Spleen (tissue), 11 donors: ENCODE measurements around the gene BTC. TPM values are rescaled to one million over a fixed set of nuclear protein-coding genes. Genes with fewer than 3 reads are reported as not detected.
"Not testable (repeated sequence)": the region's sequence is repeated elsewhere in the genome, so short reads cannot be mapped to it uniquely, and the experiment has no call there.

Experiments used
- DNase-seq: peaks from one replicate; pipeline ENCODE4 v3.0.0-alpha.2; 2020
- H3K27ac ChIP-seq, 8 donors: fragments of 200-600 bp; sonication (generic) in 7 of 8; 1 replicate in 4 of 8; 2 replicates in 4 of 8; pipeline versions ENCODE4 v1.5.0 to v1.8.0; 2016 to 2021; ENCODE audit warnings: inconsistent platforms in 4 of 8, mild to moderate bottlenecking in 4 of 8, moderate library complexity in 1 of 8
- H3K27me3 ChIP-seq, 7 donors: fragments of 200-600 bp; sonication (generic) in 6 of 7; replicated peaks in 1 of 7; 1 replicate in 4 of 7; 2 replicates in 3 of 7; pipeline versions ENCODE4 v1.5.0 to v1.8.0; 2016 to 2021; ENCODE audit warnings: inconsistent platforms in 3 of 7, mild to moderate bottlenecking in 1 of 7
- H3K36me3 ChIP-seq, 6 donors: fragments of 200-600 bp; sonication (generic) in 5 of 6; 1 replicate in 4 of 6; 2 replicates in 2 of 6; pipeline versions ENCODE4 v1.5.0 to v1.8.0; 2016 to 2021; ENCODE audit warnings: inconsistent platforms in 2 of 6
- H3K4me1 ChIP-seq, 6 donors: fragments of 200-600 bp; sonication (generic) in 5 of 6; 1 replicate in 3 of 6; 2 replicates in 3 of 6; pipeline versions ENCODE4 v1.5.0 to v1.8.0; 2016 to 2021; ENCODE audit warnings: inconsistent platforms in 3 of 6
- H3K4me3 ChIP-seq, 8 donors: fragments of 200-600 bp; sonication (generic) in 7 of 8; 1 replicate in 4 of 8; 2 replicates in 4 of 8; pipeline versions ENCODE4 v1.5.0 to v1.8.0; 2016 to 2021; ENCODE audit warnings: inconsistent platforms in 4 of 8, mild to moderate bottlenecking in 4 of 8, moderate library complexity in 2 of 8
- H3K9me3 ChIP-seq, 8 donors: fragments of 200-600 bp; sonication (generic) in 7 of 8; 1 replicate in 4 of 8; 2 replicates in 4 of 8; pipeline versions ENCODE4 v1.5.0 to v1.8.0; 2016 to 2021; ENCODE audit warnings: inconsistent platforms in 4 of 8
- POLR2A ChIP-seq, 3 donors: fragments of 450-650 bp; IDR thresholded peaks; one replicate each; pipeline ENCODE4 v1.5.1; 2017; ENCODE audit warnings: antibody characterized with exemption in 3 of 3, mild to moderate bottlenecking in 1 of 3
- POLR2AphosphoS5 ChIP-seq, 3 donors: sonication (generic); formaldehyde crosslinking; IDR thresholded peaks; one replicate each; pipeline ENCODE4 v1.5.1; 2017; ENCODE audit warnings: antibody characterized with exemption in 3 of 3
- WGBS, 5 donors: extraction: QIAGEN DNeasy Blood & Tissue Kit in 3 of 5; methylation state at CpG; one replicate each; pipeline versions ENCODE4 v1.1.5 to v1.1.7; 2013 to 2018; 5-methylcytosine and 5-hydroxymethylcytosine counted together
- intact Hi-C: fragments of 100-400 bp; cut with DNase I; formaldehyde crosslinking; loops from one replicate; pipeline ENCODE4 v1.15.0; 2023; ENCODE audit warnings: low total_unique reads
- polyA plus RNA-seq, 3 donors: library from polyadenylated mRNA; stranded (reverse); fragments of 200-250 nt; gene quantifications; one replicate each; pipeline ENCODE4 v1.2.1, GENCODE V29; 2013
- total RNA-seq, 7 donors: library from RNA; depleted of rRNA in 3 of 7; stranded (reverse); fragments of >200 nt in 3 of 7; fragmentation: NEBNext Ultra II Directional in 4 of 7; extraction: Animal tissue kit (Norgen Biotek cat#: 25700) in 4 of 7; gene quantifications; one replicate each; pipeline versions ENCODE4 v1.1.0 to v1.2.1, GENCODE V29; 2016 to 2021
- TF ChIP-seq, protein P1 (sequence below), 11 experiments: fragments of 200-600 bp in 7 of 11; fragments of 450-650 bp in 4 of 11; sonication (generic) in 4 of 11; IDR thresholded peaks in 8 of 11; conservative IDR thresholded peaks in 3 of 11; 1 replicate in 7 of 11; 2 replicates in 4 of 11; pipeline versions ENCODE4 v1.4.0 to v1.8.0; 2016 to 2021; ENCODE audit warnings: antibody characterized with exemption in 11 of 11, inconsistent platforms in 4 of 11, mild to moderate bottlenecking in 1 of 11
- donor health status: healthy with polysubstance abuse.
- donor health status: DM: no; HTN: no; CAD: no; lungs with moderate emphysema.
- donor health status: DM: no; HTN: no; CAD: no.
- donor health status: Bipolar disorder and iron deficiency.
- donor health status: healthy.
- donor health status: DM: no; HTN: no; CAD: no.
- donor health status: DM: yes; HTN: yes; CAD: no.

Gene BTC
- total and polyA plus RNA-seq, 10 donors = 0.06 to 0.93 (median 0.11) TPM; not detected in 5

GRCh38 chr4:74715706-74716435 lies 78.5 kb downstream of the BTC start:
- Histone ChIP-seq H3K27ac (no peak overlapping the region), H3K4me1 (no peaks in the 10 kb centered on the region), H3K4me3 (no peak overlapping the region), H3K27me3 (peaks cover 0 to 8% (median 0%) of the 10 kb centered on the region in 7 donors), H3K36me3 (no peaks in the 10 kb centered on the region), H3K9me3 (peaks cover 0 to 18% (median 6%) of the 10 kb centered on the region in 8 donors)
- intact Hi-C loops = no loop called here
- WGBS, 5 donors = 45 to 61% (median 55%) methylated on average over 5 of the region's 5 CpGs
- TF ChIP-seq, protein P1, sequence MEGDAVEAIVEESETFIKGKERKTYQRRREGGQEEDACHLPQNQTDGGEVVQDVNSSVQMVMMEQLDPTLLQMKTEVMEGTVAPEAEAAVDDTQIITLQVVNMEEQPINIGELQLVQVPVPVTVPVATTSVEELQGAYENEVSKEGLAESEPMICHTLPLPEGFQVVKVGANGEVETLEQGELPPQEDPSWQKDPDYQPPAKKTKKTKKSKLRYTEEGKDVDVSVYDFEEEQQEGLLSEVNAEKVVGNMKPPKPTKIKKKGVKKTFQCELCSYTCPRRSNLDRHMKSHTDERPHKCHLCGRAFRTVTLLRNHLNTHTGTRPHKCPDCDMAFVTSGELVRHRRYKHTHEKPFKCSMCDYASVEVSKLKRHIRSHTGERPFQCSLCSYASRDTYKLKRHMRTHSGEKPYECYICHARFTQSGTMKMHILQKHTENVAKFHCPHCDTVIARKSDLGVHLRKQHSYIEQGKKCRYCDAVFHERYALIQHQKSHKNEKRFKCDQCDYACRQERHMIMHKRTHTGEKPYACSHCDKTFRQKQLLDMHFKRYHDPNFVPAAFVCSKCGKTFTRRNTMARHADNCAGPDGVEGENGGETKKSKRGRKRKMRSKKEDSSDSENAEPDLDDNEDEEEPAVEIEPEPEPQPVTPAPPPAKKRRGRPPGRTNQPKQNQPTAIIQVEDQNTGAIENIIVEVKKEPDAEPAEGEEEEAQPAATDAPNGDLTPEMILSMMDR (IDR thresholded peaks at IDR 0.05 in 8 of 11, conservative IDR thresholded peaks at IDR 0.05 in 3 of 11) = no peak
- TF ChIP-seq POLR2AphosphoS5 (IDR thresholded peaks at IDR 0.05) (no peak), POLR2A (IDR thresholded peaks at IDR 0.05) (no peak)
- DNase-seq = no peak

- Histone ChIP-seq H3K4me3 (no peak overlapping the region), H3K4me1 (no peaks in the 10 kb centered on the region), H3K9me3 (peaks cover 0 to 18% (median 6%) of the 10 kb centered on the region in 8 donors), H3K27ac (no peak overlapping the region), H3K27me3 (peaks cover 0 to 8% (median 0%) of the 10 kb centered on the region in 7 donors), H3K36me3 (no peaks in the 10 kb centered on the region)
- TF ChIP-seq, protein P1 (IDR thresholded peaks at IDR 0.05 in 8 of 11, conservative IDR thresholded peaks at IDR 0.05 in 3 of 11) = no peak
- TF ChIP-seq POLR2AphosphoS5 (IDR thresholded peaks at IDR 0.05) (no peak), POLR2A (IDR thresholded peaks at IDR 0.05) (no peak)
- no peak for DNase-seq
- intact Hi-C loops = no loop called here
- 60 to 74% (median 66%) methylated on average over 1 of the region's 1 CpG for WGBS, 5 donors
Observed at GRCh38 chr4:74714611-74715130, 79.7 kb downstream of the BTC start.

- intact Hi-C loops, H3K4me3 ChIP-seq, H3K4me1 ChIP-seq, DNase-seq, H3K27ac ChIP-seq, H3K27me3 ChIP-seq, H3K36me3 ChIP-seq: not testable (repeated sequence)
- H3K9me3 ChIP-seq = peaks cover 0 to 24% (median 8%) of the 10 kb centered on the region in 8 donors
- WGBS, 5 donors = 79 to 88% (median 85%) methylated on average over 3 of the region's 3 CpGs
Observed at GRCh38 chr4:74708135-74708534, 86.2 kb downstream of the BTC start.

Other genes with a start within 250 kb of the BTC start
- gene PARM1, start 138.6 kb upstream of the BTC start, total RNA-seq = 10 to 100 TPM; 10.3 to 42.6 (median 16.1) TPM
- gene PARM1, start 138.6 kb upstream of the BTC start, polyA plus RNA-seq = 1 to 10 TPM; 2.6 to 4.6 (median 4.6) TPM